Ramos (cell line): Measurements from ENCODE around the gene ATP2C2.

Experiments used
- in situ Hi-C: fragments of 300-500 bp; cut with MboI; formaldehyde crosslinking; loops from one replicate; pipeline ENCODE4 v1.14.3; 2022; ENCODE audit warnings: low sequenced_read_pairs; ENCODE audit not compliant: unreplicated experiment

The ATP2C2 gene

DNA sequence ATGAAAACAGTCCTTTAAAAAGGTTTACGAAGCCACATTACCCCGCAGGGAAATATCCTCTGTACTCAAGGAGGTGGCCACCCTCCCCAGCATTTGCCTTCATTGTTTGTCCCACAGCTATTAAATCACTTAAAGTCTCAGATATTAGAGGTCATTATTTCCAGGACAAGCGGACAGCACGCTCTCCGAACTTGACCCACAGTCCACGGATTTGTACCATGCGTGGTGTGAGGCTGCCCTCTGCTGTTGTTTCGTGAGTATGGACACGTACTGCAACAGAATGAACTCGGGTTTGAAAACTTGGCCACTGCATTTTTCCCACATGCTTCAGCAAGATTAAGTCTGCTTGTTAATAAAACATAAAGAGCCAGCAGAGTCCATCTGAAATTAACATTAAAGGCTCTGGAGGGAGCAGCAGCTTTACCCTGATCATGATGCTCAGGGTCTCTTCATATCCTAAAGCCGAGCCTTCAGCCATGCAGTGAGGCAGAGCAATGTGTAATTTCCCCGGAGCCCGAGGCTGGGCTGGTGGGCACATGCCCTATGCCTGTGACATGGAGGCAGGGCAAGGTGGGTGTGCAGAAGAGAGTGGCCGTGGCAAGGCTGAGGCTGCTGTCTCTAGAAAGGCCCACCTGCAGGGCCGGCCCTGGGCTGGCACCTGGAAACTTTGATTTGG is 116.4 kb downstream of the ATP2C2 start:
- in situ Hi-C loops: loop anchor here (10.0 kb wide), 2 partner anchors 200 to 530 kb away; partner anchors contain the start of gene OSGIN1

DNA sequence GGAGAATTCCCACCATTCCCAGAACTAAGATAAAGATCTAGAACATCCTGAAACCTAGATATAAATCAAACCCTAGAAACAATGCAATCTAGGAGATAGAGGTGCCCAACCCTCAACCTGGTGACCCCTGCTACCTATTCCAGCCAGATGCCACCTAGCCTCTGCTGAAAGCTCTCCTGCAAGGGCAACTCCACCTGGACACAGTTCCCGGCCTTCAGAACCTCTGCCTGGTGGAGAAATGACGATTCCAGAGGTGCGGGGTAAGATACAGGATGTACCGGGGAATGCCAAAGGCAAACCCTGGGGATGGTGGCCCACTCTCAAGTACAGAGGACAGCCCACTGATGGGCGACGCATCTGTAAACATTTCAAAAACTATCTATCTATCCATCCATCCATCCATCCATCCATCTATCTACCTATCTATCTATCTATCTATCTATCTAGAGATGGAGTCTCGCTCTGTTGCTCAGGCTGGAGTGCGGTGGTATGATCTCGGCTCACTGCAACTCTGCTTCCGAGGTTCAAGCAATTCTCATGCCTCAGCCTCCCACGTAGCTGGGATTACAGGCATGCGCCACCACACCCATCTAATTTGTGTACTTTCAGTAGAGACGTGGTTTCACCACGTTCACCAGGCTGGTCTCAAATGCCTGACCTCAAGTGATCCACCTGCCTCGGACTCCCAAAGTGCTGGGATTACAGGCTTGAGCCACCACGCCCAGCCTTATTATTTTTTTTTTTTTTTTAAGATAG is 117.1 kb downstream of the ATP2C2 start:
- in situ Hi-C loops: loop anchor here (10.0 kb wide), 2 partner anchors 201 to 531 kb away; partner anchors contain the start of gene OSGIN1

DNA sequence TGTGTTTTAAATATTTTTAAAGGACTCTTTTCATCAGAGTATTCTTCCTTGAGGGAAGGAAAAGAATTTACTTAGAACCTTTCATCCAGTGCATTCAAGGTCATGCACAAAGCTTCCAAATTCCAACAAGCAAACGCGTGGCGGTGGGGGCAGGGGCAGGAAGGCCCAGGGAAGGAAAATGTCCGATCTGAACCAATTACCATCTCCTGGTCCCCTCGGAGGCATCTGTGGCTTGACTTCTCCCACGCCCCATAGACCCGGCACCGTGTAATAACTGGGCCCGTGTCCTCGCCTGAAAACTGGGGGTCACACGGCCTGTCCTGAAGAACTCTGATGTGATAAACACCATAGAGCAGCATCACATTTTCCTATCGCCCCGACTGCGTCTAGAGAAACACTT is 117.8 kb downstream of the ATP2C2 start:
- in situ Hi-C loops: loop anchor here (10.0 kb wide), 2 partner anchors 201 to 531 kb away; partner anchors contain the start of gene OSGIN1

DNA sequence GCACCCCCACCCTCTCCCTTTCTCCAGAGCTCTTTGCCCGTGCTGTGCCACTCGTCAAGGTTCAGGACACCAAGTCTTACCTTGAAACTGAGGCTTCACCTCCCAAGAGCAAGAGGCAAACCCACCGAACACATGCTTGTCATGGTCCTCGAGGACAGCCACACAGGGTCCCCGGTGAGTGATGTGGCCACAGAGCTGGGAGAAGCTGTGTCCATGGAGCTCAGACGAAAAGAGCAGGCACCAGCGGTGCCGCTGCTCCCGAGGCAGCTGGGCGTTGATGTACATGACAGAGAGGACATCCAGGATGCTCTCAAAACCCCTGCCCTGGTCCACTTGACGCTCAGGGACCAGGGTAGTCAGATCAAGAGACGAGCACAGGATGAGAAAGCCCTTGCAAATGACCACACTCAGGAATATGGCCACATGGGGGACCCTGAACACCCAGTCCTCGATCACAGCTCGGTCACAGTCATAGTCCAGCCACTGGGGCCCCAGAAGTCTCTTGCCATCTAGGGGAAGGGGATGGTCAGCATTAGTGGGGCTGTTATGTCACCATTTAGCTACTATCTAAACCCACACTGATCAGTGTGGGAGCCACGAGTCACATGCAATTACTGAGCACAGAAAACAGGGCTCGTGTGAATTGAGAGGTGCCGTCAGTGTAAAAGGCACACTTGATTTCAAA is 118.4 kb downstream of the ATP2C2 start:
- in situ Hi-C loops: loop anchor here (10.0 kb wide), 2 partner anchors 202 to 532 kb away; partner anchors contain the start of gene OSGIN1

DNA sequence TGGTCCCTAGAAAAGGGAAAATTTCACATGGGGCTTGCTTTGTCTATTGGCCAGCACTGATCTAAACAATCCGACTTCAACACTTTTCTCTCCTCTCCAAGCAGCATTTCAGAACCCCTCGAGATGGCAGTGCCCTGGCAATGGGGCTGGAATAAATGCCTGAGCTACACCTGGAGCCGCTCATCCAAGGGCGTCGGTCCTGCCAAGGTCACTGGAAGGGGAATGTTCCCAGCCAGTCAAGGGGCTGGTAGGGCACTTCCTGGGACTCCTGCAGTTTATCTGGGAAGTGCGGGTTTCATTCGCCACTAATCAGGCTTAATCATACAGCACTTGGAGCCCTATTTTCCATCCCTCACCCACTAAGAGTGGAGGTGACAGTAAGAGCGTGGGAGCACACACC is 119.0 kb downstream of the ATP2C2 start:
- in situ Hi-C loops: loop anchor here (10.0 kb wide), 2 partner anchors 203 to 533 kb away; partner anchors contain the start of gene OSGIN1

DNA sequence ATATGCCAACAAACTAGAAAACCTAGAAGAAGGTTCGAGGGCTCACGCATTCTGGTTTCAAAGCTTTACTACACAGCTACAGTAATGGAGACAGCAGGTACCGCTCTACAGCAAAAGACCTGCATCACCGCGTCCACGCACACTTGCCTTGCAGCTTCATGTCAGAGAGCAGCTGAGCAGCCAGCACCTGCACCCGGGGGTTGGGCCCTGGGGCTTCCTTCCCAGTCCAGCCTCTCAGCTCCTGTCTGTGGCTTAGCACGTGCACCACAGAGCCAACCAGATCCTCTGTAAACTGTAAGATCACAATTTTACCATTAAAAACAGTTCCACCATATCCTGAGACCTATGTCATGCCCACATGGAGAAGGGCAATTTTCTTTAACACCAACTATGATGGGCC is 120.8 kb downstream of the ATP2C2 start:
- in situ Hi-C loops: loop anchor here (10.0 kb wide), 2 partner anchors 204 to 534 kb away; partner anchors contain the start of gene OSGIN1

DNA sequence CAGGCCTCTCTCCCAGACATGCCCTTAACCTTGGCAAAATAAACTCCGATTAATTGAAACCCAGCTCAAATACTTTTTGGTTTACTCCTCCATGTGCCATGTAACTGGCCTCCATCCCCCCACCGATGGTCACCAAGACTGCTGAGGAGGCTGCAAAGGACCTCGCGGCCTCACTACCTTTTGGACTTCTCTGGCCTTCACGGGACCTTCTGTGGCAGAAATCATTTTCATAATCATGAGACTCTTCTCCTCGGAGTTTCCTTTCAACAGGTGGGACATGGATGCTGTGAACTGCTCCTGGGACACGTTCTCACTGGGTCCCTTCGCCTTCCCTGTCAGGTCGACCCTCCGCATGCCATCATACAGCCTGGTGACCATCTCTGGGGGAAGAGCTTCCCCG is 127.2 kb downstream of the ATP2C2 start:
- in situ Hi-C loops: no loop called here

DNA sequence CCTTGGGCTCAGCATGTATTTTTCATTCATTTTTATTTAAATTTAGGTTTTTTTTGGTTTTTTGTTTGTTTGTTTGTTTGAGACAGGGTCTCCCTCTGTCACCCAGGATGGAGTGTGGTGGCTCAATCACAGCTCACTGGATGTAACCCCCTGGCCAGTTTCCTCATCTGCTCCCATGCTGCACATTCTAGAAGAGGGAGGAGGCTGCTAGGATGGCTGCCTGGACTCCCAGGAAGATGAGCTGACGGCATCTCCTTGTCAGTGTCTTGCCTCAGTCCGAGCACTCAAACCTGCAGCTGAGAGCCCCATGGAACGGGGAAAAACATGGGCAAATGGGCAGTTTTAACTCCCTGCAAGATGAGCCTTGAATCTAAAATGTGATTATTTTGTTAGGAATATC is 128.7 kb downstream of the ATP2C2 start:
- in situ Hi-C loops: no loop called here

DNA sequence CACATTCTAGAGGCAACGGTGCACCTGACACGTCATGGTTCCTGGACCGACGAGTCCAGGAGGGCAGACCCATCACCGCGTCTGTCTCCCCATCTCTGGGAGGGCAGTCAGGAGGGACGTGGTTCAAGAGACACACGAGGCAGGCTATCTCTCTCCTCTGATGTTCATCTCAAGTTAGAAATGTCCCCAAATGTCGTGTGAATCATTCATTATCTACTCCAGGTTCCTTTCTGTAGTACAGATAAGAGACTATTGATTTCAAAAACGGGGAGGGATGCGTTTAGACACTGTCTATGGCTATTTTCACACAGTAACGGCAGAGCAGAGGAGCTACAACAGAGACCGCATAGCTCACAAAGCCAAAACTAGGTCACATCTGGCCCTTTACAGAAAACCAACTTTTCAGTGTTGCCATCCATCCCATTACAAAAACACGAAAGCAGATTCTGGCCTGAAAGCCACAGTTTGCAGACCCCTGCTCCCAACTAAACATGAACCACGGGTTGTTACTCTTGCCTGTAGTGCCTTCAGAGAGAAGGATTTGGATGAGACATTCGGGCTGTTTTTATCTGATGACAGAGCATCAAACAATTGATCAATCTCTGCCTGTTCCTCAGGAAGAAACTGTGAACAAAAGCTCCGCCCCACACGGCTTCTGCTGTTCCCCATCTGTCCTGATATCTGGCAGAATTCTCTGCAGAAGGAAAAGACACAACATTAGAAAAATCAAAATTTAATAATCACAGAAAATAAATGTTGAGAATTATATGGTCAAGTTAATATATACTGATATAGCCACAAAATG is 129.3 kb downstream of the ATP2C2 start:
- in situ Hi-C loops: no loop called here

DNA sequence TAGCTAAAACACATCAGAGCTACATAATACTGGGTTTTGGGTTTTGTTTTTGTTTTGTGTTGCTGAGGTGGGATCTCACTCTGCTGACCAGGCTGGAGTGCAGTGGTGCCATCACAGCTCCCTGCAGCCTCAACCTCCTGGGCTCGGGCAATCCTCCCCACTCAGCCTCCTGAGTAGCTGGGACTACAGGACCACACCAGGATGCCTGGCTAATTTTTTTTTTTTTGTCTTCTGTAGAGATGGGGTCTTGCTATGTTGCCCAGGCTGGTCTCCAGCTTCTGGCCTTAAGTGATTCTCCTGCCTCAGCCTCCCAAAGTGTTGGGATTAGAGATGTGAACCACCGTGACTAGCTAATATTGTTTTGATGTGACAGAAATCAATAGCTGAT is 129.9 kb downstream of the ATP2C2 start:
- in situ Hi-C loops: no loop called here

DNA sequence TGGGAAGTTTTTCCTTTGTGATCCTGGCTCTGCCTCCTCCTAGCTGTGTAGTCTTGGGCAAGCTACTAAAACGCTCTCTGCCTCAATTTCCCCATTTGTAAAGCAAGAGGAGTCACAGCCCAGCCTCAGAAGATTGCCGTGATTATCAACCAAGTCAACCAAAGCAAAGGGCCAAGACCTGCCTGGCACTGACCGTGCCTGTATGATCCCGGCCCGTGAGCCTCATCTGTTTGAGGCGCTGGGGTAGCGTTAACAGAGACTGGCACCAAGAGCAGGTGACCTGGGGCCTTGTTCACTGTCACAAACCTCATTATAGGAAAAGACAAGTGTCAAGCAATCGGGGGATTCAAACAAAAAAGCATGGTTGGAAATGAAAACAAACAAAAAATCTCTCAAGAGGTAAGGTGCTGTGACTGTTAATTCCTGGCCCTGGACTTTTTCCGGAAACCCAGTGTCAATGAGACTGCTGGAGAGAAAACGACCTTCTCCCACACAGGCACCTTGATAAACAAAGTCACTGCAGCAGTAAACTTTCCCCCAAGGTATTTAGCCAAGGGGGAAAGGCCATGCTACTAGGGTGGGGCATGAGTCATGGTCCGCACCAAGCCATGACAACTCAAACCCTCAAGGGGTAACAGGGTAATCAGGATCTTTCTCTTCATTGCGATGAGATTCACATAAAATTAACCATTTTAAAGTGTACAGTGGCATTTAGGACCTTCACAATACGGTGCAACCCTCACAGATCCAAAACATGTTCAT is 130.7 kb downstream of the ATP2C2 start:
- in situ Hi-C loops: no loop called here

DNA sequence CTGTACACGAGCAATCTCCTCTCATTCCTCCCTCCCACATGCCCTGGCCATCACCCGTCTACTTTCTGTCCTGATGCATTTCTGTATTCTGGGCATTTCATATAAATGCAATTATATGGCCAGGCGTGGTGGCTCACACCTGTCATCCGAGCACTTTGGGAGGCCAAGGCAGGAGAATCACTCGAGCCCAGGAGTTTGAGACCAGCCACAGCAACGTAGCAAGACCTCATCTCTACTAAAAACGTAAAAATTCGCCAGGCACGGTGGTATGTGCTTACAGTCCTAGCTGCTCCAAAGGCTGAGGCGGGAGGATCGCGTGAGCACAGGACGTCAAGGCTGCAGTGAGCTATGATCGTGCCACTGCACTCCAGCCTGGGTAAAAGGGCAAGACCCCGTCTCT is 131.3 kb downstream of the ATP2C2 start:
- in situ Hi-C loops: no loop called here

DNA sequence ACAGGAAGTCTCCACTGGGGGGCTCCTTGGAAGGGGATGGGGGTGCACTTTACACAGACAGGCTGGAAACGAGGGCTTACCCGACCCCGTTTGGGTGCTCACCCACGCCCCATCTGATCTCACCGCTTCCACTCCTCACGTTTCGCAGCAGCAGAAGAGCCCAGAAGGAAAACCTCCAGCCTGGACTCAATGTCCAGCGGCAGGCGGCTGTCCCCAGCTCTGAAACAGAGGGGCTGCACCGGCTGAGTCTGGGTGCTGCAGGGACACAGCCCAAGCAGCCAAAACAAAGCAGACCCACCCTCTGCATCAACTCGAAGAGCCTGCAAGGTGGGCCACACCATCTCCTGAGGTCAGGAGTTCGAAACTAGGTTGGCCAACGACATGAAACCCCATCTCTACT is 132.2 kb downstream of the ATP2C2 start:
- in situ Hi-C loops: no loop called here

DNA sequence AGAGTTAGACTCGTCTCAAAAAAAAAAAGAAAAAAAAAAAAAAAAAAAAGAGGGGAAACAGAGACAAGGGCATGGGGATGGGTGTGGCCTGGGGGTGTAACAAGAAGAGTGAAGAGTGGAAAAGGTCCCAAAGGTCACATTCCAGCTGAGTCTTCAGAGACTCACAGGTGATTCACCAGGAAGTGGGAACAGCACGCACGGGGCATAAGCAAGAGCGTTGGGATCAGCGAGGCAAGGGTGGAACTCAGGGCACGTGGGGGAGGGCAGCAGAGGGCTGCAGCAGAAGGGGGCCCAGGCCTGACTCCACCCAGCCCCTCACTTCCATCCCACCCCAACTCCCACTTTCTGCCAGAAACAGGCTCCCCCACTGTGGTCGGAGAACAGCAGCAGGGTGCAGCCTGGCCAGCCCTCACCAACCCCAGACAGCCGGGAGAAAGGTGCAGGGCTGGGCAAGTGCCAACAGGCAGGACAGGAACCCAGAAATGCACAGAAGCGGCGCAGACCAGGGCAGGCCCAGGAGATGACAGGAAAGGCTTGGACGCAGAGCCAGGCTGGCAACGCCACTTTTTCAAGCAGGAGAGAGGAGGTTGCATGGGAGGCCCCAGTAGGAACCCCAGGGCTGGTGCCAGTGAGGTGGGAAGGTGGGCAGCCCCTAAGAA is 132.9 kb downstream of the ATP2C2 start:
- in situ Hi-C loops: no loop called here

DNA sequence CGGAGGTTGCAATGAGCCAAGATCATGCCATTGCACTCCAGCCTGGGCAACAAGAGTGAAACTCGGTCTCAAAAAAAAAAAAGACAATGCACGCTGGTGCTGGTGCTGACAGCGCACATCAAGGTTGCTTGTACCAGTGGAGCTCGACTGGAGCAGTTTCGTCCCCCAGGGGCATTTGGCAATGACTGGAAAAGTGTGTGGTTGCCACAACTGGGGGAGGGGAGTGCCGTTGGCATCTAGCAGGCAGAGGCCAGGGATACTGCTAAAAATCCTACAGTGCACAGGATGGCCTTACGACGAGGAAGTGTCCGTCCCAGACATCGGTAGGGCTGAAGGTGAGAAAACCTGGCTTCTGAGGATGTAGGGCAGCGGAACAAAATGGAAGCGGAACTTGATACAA is 133.7 kb downstream of the ATP2C2 start:
- in situ Hi-C loops: no loop called here

DNA sequence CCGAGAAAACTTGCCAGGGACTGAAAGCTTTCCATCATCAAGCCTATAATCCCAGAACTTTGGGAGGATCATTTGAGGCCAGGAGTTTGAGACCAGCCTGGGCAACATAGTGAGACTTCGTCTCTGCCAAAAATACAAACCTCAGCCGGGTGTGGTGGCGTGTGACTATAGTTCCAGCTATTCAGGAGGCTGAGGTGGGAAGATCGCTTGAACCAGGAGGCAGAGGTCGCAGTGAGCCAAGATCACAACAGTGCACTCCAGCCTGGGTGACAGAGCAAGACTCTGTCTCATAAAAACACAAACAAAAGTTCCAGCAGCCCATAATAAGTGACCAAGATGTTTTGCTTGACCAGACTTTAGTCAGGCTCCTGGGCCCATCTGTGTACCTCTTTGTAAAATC is 134.2 kb downstream of the ATP2C2 start:
- in situ Hi-C loops: no loop called here

DNA sequence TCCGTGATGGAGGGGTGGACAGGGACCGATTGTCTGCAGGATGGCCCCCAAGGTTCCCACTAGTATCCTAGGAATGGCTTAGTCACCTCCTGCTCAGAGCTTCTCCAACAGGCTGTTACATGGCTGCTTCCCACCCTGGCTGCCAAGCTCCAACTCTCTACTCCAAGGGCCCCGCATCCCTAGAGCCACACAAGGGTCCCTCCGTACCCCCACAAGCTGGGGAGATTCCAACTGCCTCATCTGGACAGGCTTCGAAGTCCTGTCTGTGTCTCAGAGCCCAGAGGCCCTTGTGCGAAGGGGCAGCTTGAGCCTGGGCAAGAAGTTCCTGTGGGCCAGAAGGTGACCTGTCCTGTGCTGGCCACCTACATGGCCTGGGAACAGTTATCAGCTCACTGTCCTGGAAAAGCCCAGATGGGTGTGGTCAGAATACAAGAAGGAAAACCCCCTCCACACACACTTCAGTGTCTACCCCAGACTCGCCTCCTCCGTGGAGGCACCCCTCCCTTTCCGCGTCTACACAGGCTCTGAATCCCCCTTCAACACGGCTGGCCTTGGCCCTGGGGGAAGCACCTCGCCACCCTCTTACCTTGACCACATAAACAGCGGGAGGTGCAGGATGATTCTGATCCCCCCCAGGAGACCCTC is 135.5 kb downstream of the ATP2C2 start:
- in situ Hi-C loops: no loop called here

DNA sequence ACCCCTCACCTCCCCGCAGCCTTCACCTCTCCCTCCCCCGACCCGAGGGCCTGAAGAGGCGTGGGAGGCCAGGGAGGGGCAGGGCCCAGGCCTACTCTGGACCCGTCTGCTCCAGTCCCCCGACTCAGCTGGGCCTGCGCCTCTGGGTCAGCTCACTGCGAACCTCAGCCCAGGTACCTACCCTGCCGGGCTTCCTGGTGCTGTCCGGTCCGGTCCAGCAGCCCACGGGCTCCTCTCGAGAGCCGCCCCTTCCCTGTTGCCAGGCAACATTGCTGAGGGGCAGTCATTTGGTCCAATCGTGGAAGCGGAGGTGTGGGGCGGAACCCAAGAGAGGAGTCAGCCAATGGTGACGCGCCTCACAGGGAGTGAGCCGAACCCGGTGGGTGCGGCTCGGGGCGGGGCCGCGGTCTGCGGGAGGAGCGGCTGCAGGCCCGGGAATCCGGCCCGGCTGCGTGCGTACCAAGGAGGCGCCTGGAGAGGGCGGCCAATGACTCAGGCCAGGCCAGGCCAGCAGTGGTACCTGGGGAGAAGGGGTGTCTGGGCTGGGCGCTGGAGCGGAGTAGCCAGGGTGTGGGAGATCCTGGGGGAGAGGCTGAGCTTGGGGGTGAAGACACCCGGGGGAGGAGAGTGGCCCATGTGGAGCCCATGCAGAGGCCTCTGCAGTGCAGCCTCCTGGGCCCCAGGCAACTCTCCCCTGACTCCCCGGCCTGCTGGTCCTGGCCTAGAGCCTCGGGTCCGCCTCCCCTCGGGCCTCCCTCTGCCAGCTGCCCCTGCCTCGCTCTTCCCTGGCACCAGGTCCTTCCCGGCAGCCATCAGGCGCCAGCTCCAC is 136.3 kb downstream of the ATP2C2 start, which contains the start of gene MEAK7:
TSS of gene MEAK7 (minus strand) at position 240 of the 829 bp plus-strand sequence. CDS start 6,573 bp downstream, outside the sequence.
- in situ Hi-C loops: no loop called here
